H9 (cell line): ENCODE measurements around the gene CDC26. TPM values are rescaled to one million over a fixed set of nuclear protein-coding genes. Genes with fewer than 3 reads are reported as not detected.

Experiments
- DNase-seq: peaks from one replicate; pipeline ENCODE4 v3.0.0-alpha.2; 2017
- H2AFZ ChIP-seq: one replicate; pipeline ENCODE4 v1.6.1; 2013; ENCODE audit warnings: mild to moderate bottlenecking, low read length, control low read depth, moderate library complexity
- H2AK5ac ChIP-seq: 2 replicates; pipeline ENCODE4 v1.6.1; 2013; ENCODE audit warnings: low read length, control low read depth, mixed read lengths; ENCODE audit not compliant: insufficient read length
- H2BK120ac ChIP-seq: one replicate; pipeline ENCODE4 v1.6.1; 2013; ENCODE audit warnings: low read depth, mild to moderate bottlenecking, low read length, control low read depth, inconsistent platforms; ENCODE audit not compliant: poor library complexity, severe bottlenecking
- H2BK12ac ChIP-seq: 2 replicates; pipeline ENCODE4 v1.6.1; 2013; ENCODE audit warnings: low read length, control low read depth, mixed read lengths, low read depth; ENCODE audit not compliant: insufficient read length
- H2BK15ac ChIP-seq: 2 replicates; pipeline ENCODE4 v1.6.1; 2013; ENCODE audit warnings: low read depth, low read length, control low read depth
- H2BK20ac ChIP-seq: one replicate; pipeline ENCODE4 v1.6.1; 2013; ENCODE audit warnings: low read depth, mild to moderate bottlenecking, low read length, control low read depth, inconsistent platforms; ENCODE audit not compliant: poor library complexity, severe bottlenecking
- H2BK5ac ChIP-seq: 2 replicates; pipeline ENCODE4 v1.6.1; 2013; ENCODE audit warnings: low read length, control low read depth, mixed read lengths; ENCODE audit not compliant: insufficient read length
- H3K14ac ChIP-seq: 2 replicates; pipeline ENCODE4 v1.6.1; 2013; ENCODE audit warnings: low read length, control low read depth; ENCODE audit not compliant: insufficient read depth
- H3K18ac ChIP-seq: 2 replicates; pipeline ENCODE4 v1.6.1; 2013; ENCODE audit warnings: low read depth, mild to moderate bottlenecking, mixed read lengths, low read length, control low read depth; ENCODE audit not compliant: insufficient read length
- H3K23ac ChIP-seq: 2 replicates; pipeline ENCODE4 v1.6.1; 2013; ENCODE audit warnings: low read length, control low read depth, mixed read lengths, low read depth; ENCODE audit not compliant: insufficient read length
- H3K23me2 ChIP-seq: 2 replicates; pipeline ENCODE4 v1.6.1; 2013; ENCODE audit warnings: low read depth, mild to moderate bottlenecking, mixed read lengths, low read length, control low read depth; ENCODE audit not compliant: insufficient read length, poor library complexity, severe bottlenecking
- H3K27ac ChIP-seq: 2 replicates; pipeline ENCODE4 v1.5.1; 2013; ENCODE audit warnings: low read length, control low read depth, mixed read lengths, low read depth; ENCODE audit not compliant: insufficient read length
- H3K27me3 ChIP-seq: 2 replicates; pipeline ENCODE4 v1.6.1; 2013; ENCODE audit warnings: low read length, control low read depth, inconsistent platforms; ENCODE audit not compliant: insufficient read depth
- H3K4ac ChIP-seq: 2 replicates; pipeline ENCODE4 v1.6.1; 2013; ENCODE audit warnings: low read depth, mild to moderate bottlenecking, control low read depth, inconsistent platforms, low read length, moderate library complexity
- H3K4me1 ChIP-seq: 2 replicates; pipeline ENCODE4 v1.6.1; 2013; ENCODE audit warnings: low read length, control low read depth, inconsistent platforms; ENCODE audit not compliant: insufficient read depth
- H3K4me2 ChIP-seq: 2 replicates; pipeline ENCODE4 v1.6.1; 2013; ENCODE audit warnings: low read length, control low read depth, mixed read lengths; ENCODE audit not compliant: insufficient read length, insufficient read depth
- H3K56ac ChIP-seq: 2 replicates; pipeline ENCODE4 v1.6.1; 2013; ENCODE audit warnings: low read depth, mild to moderate bottlenecking, mixed read lengths, low read length, control low read depth; ENCODE audit not compliant: insufficient read length
- H3K79me1 ChIP-seq: 2 replicates; pipeline ENCODE4 v1.6.1; 2013; ENCODE audit warnings: low read depth, mild to moderate bottlenecking, moderate library complexity, low read length, control low read depth, inconsistent platforms; ENCODE audit not compliant: insufficient read depth, poor library complexity, severe bottlenecking
- H3K79me2 ChIP-seq: 2 replicates; pipeline ENCODE4 v1.6.1; 2013; ENCODE audit warnings: low read length, control low read depth, inconsistent platforms; ENCODE audit not compliant: insufficient read depth
- H3K9ac ChIP-seq: 2 replicates; pipeline ENCODE4 v1.6.1; 2013; ENCODE audit warnings: low read length, control low read depth, mixed read lengths; ENCODE audit not compliant: insufficient read length; ENCODE audit errors: extremely low read depth
- H3K9me3 ChIP-seq: one replicate; pipeline ENCODE4 v1.6.1; 2013; ENCODE audit warnings: low read depth, low read length, inconsistent platforms; ENCODE audit not compliant: control insufficient read depth
- H3T11ph ChIP-seq: one replicate; pipeline ENCODE4 v1.6.1; 2013; ENCODE audit warnings: mild to moderate bottlenecking, low read length, control low read depth, inconsistent platforms
- H4K20me1 ChIP-seq: one replicate; pipeline ENCODE4 v1.6.1; 2013; ENCODE audit not compliant: control insufficient read depth, insufficient read length, insufficient read depth
- H4K5ac ChIP-seq: 2 replicates; pipeline ENCODE4 v1.6.1; 2013; ENCODE audit warnings: low read depth, mild to moderate bottlenecking, mixed read lengths, low read length, control low read depth; ENCODE audit not compliant: insufficient read length
- H4K8ac ChIP-seq: replicated peaks from 2 replicates; pipeline ENCODE4 v1.6.1; 2013; ENCODE audit warnings: low read length, control low read depth, mixed read lengths, low read depth; ENCODE audit not compliant: insufficient read length
- H4K91ac ChIP-seq: 2 replicates; pipeline ENCODE4 v1.6.1; 2013; ENCODE audit warnings: low read depth, mild to moderate bottlenecking, moderate library complexity, mixed read lengths, low read length, control low read depth; ENCODE audit not compliant: insufficient read length
- H3K27ac Mint-ChIP-seq, 3 experiments: 2 replicates in 2 of 3; 3 replicates in 1 of 3; pipeline ENCODE4 v1.8.0; 2020 to 2021; ENCODE audit warnings: mixed read lengths in 3 of 3, mild to moderate bottlenecking in 1 of 3, moderate library complexity in 1 of 3
- H3K27me3 Mint-ChIP-seq: 2 replicates; pipeline ENCODE4 v1.8.0; 2021; ENCODE audit warnings: low read depth, mild to moderate bottlenecking, moderate library complexity, mixed read lengths
- H3K36me3 Mint-ChIP-seq, 3 experiments: 2 replicates in 2 of 3; 3 replicates in 1 of 3; pipeline ENCODE4 v1.8.0; 2020 to 2021; ENCODE audit warnings: low read depth in 3 of 3, mixed read lengths in 3 of 3; ENCODE audit not compliant: insufficient read depth in 1 of 3
- H3K4me1 Mint-ChIP-seq, 2 experiments: 2 replicates each; pipeline ENCODE4 v1.8.0; 2020; ENCODE audit warnings: mixed read lengths in 2 of 2
- H3K4me3 Mint-ChIP-seq, 2 experiments: 2 replicates in 1 of 2; 3 replicates in 1 of 2; pipeline ENCODE4 v1.8.0; 2020 to 2021; ENCODE audit warnings: mild to moderate bottlenecking in 2 of 2, mixed read lengths in 2 of 2, moderate library complexity in 1 of 2
- H3K9me3 Mint-ChIP-seq, 2 experiments: 2 replicates in 1 of 2; 3 replicates in 1 of 2; pipeline ENCODE4 v1.8.0; 2020; ENCODE audit warnings: mild to moderate bottlenecking in 2 of 2, mixed read lengths in 2 of 2, moderate library complexity in 1 of 2
- CTCF ChIP-seq: fragments of 200-600 bp; sonication (generic); conservative IDR thresholded peaks from 3 replicates; pipeline ENCODE4 v1.8.0; 2021; ENCODE audit warnings: antibody characterized with exemption, mild to moderate bottlenecking
- WGBS: extraction: QIAGEN DNeasy Blood & Tissue Kit; methylation state at CpG from one replicate; pipeline ENCODE4 v1.1.7; 2013; ENCODE audit warnings: missing lambda C conversion rate, low lambda C conversion rate, mixed read lengths; ENCODE audit not compliant: insufficient read length; ENCODE audit errors: extremely low coverage; 5-methylcytosine and 5-hydroxymethylcytosine counted together
- total RNA-seq: library from RNA; stranded (reverse); gene quantifications from 2 replicates; pipeline ENCODE4 v1.2.1, GENCODE V29; 2021

Gene CDC26
- total RNA-seq, 1 experiment from 2014 or later = 38.6 TPM

DNA sequence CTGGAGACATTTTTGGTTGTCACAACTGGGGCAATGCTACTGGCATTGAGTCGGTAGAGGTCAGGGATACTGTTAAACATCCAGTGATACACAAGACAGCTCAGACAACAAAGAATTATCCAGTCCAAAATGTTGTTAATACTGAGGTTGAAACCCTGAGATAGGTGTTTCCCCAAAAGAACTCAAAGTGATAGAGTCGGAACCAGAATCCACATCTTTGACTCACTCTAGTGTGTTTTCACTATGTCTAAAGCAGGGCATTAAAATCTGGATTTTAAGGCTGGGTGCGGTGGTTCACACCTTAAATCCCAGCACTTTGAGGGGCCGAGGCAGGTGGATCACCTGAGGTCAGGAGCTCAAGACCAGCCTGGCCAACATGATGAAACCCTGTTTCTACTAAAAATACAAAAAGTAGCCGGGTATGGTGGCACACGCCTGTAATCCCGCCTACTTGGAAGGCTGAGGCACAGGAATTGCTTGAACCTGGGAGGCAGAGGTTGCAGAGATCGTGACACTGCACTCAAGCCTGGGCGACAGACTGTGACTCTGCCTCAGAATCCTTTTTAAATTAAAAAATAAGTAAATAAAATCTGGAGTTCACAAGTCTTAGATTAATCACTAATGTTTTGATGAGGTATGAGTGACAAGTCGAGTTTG lies 37.0 kb downstream of the CDC26 start:
- TF ChIP-seq CTCF = no peak
- no peak overlapping the region for H2BK15ac ChIP-seq
- no peak overlapping the region for H2BK12ac ChIP-seq
- Mint-ChIP-seq H3K27ac (no peak overlapping the region), H3K4me1 (no peaks in the 10 kb centered on the region), H3K36me3 (no peaks in the 10 kb centered on the region; a peak in 1 of 7 replicates), H3K9me3 (no peaks in the 10 kb centered on the region), H3K27me3 (no peaks in the 10 kb centered on the region), H3K4me3 (no peak overlapping the region)
- no peak overlapping the region for H3K27ac ChIP-seq
- H2BK120ac ChIP-seq = no peak overlapping the region
- H4K8ac ChIP-seq = no peak overlapping the region
- no peak overlapping the region for H3K56ac ChIP-seq
- no peaks in the 10 kb centered on the region for H3K79me1 ChIP-seq
- no peak overlapping the region for H3K9ac ChIP-seq
- no CpG with 5 or more reads among the region's 10 CpGs for WGBS
- no peak overlapping the region for H3K4ac ChIP-seq
- no peak overlapping the region for H2BK20ac ChIP-seq
- no peaks in the 10 kb centered on the region for H3K4me1 ChIP-seq
- H2AK5ac ChIP-seq = no peak overlapping the region
- no peak overlapping the region for H2BK5ac ChIP-seq
- H4K91ac ChIP-seq = no peak overlapping the region
- no peak overlapping the region for H3K18ac ChIP-seq
- 0 out of 2 replicates have a peak, but pooled peaks cover 2% of the 10 kb centered on the region for H3K79me2 ChIP-seq
- no peak overlapping the region for H2AFZ ChIP-seq
- H3K27me3 ChIP-seq = no peaks in the 10 kb centered on the region
- H3K23ac ChIP-seq = no peak overlapping the region
- DNase-seq = no peak
- no peak overlapping the region for H3T11ph ChIP-seq
- no peak overlapping the region for H3K4me2 ChIP-seq
- no peaks in the 10 kb centered on the region for H3K23me2 ChIP-seq
- no peaks in the 10 kb centered on the region for H3K9me3 ChIP-seq
- no peak overlapping the region for H4K5ac ChIP-seq
- no peaks in the 10 kb centered on the region for H4K20me1 ChIP-seq
- H3K14ac ChIP-seq = no peak overlapping the region
